ENCODE data around the gene CDHR3.

Gene CDHR3

DNA sequence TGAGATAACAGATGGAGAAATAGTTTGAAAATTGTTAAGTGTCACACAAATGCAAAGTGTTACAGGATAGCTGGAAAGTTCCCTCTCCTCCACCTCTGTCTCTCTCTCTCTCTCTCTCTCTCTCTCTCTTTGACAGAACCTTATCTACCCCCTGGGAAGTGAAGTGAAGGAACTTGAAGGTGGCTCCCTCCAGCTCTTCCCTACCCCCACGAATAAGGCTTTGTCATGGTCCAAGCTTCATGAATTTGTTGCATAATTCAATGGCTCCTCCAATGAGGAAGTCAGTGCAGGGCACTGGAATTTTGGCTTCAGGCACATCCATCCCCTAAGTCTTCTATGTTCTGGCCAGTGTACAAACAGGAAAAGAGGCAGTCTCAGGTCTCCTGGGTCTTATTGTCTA is 66.4 kb downstream of the CDHR3 start:
- DNase-seq (ENCODE audit: low spot score), result no peak

GRCh38 chr7:106029941-106030340 is 66.9 kb downstream of the CDHR3 start:
- DNase-seq (ENCODE audit: low spot score), result no peak

DNA sequence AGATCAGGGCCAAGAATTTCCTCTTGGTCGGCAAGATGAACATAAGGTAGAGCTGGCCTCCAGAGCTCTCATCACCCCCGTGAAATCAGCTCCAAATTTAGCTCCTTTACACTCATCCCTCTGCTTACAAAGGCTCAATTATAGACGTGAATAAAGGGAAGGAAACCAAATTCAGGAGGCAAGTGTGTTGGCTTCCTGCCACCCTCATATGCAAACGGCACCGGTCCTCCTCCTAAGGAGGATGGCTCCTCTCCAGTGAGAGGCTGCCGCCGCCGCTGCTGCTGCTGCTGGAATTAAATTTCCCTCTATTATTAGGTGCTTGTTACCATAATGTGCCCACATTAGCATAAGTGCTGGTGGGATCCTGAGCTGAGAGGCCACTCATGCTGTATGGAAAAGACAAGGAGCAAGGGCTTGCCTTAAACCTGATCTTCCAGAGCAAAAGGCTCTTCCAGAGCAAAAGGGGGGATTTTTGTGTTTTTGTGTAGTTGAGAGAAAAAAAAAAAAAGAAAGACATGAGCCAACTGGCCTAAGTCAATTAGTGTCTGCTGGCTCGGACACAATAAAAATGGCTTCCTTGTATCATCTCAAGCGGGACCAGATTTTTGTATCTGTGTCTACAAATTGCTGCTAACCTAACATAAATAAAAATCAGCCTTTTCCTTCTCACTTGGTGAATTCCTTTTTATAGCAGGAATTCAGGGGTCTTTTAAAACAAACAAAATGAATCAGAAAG is 68.4 kb downstream of the CDHR3 start:
- no peak for DNase-seq (ENCODE audit: low spot score)

- no peak for DNase-seq (ENCODE audit: low spot score)
These were observed 69.2 kb downstream of the CDHR3 start for GRCh38 chr7:106032295-106032694.

DNA sequence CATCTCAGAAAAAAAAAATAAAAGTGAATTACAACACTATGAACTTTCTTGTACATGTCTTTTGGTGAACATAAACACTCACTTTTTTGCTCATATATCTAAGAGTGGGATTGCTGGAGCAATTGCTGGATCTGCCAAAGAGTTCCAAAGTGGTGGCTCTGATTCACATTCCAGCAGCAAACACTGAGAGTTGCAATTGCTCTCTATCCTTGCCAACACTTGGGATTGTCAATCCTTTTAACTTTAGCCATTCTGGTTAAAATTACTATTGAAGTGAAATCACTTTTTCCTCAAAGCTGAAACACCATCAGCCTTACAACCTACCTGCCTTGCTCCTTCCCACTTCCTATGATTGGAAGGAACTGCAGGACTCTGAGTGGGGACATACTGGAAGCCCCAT is 70.7 kb downstream of the CDHR3 start:
- DNase-seq (ENCODE audit: low spot score), result no peak

GRCh38 chr7:106034383-106034782 is 71.3 kb downstream of the CDHR3 start:
- no peak for DNase-seq (ENCODE audit: low spot score)

GRCh38 chr7:106035568-106035967 is 72.5 kb downstream of the CDHR3 start:
- no peak for DNase-seq (ENCODE audit: low spot score)

- DNase-seq (ENCODE audit: low spot score), result no peak
These were observed 72.9 kb downstream of the CDHR3 start for GRCh38 chr7:106036004-106036403.

- no peak for DNase-seq (ENCODE audit: low spot score)
These were observed 74.6 kb downstream of the CDHR3 start for GRCh38 chr7:106037489-106038176.

GRCh38 chr7:106038289-106038688 is 75.2 kb downstream of the CDHR3 start:
- no peak for DNase-seq (ENCODE audit: low spot score)

- no peak for DNase-seq (ENCODE audit: low spot score)
These were observed 75.9 kb downstream of the CDHR3 start for GRCh38 chr7:106038916-106039315.

GRCh38 chr7:106039486-106040060 is 76.5 kb downstream of the CDHR3 start:
- DNase-seq (ENCODE audit: low spot score), result no peak

- DNase-seq (ENCODE audit: low spot score), result peak; percentile 77
These were observed 78.2 kb downstream of the CDHR3 start for GRCh38 chr7:106041140-106041717.

- no peak for DNase-seq (ENCODE audit: low spot score)
These were observed 79.1 kb downstream of the CDHR3 start for GRCh38 chr7:106042196-106042611.

DNA sequence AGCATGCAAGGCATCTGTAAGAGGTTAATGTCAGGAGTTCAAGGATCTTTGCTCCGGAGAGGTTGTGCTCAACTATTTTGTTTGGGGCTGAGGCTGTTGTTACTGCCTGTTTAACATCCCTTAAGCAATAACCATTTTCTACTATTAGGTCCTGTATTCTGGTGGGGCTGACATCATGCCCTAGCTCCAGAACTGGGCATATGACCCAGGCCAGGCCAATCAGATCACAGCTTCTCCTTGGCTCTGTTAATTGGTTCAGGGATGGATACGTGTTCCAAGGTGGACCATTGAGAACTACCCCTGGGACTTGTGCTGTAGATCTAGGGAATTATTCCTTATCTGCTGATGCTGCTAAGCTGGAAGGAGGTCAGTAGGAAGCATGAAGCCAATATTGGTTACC is 82.1 kb downstream of the CDHR3 start:
- no peak for DNase-seq (ENCODE audit: low spot score)

DNA sequence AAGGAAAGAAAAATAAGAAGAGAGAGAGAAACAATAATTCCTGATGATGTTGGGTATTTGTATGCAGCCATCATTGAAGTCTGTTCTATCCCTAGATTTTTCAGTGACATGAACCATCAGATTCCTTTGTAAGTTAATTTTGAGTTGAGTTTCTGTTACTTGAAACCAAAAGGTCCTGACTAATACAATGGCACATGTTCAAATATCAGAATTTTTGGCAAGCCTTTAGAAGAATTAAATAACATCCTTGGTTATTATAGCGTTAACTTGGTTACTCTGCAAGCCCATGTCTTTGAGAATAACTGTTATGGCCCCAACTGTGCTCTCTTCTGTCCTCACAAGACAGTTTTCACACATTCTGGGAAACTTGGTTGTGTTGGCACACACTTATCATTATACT is 82.5 kb downstream of the CDHR3 start:
- DNase-seq (ENCODE audit: low spot score), result no peak

DNA sequence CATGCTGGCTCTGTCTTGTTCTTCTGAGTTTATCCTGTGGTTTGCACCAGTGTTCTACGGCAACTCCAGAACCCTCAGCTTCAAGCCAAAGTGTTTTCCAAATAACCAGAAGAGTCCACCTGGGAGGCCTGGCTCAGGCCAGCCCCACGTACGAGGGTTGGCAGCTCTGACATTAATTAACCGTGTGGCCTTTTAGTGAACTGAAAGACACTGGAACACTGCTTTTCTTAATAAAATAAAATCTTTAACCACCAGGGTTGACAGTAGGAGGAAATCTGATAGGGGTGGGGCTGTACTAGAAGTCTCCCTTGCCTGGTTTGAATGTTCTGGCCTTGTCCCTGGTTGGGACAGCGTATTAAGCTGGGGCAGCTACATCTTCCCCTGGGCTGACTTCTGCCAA is 84.1 kb downstream of the CDHR3 start:
- DNase-seq (ENCODE audit: low spot score), result no peak

- no peak for DNase-seq (ENCODE audit: low spot score)
These were observed 85.0 kb downstream of the CDHR3 start for GRCh38 chr7:106047818-106048705.

DNA sequence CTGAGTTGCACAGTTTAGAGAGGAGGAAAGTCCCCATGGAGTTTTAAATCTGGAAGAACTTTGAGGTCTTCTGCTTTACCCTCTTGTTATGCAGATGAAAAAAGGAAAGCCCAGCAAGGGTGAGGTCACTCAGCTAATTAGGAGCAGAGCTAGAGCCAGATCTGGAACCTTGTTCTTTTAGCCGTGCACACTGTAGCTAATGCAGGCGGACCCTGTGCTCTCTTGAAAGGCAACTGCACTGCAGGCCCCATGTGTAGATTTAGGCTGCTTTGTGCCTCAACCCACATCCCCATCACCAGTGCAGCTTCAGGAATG is 85.6 kb downstream of the CDHR3 start:
- DNase-seq (ENCODE audit: low spot score), result no peak

DNA sequence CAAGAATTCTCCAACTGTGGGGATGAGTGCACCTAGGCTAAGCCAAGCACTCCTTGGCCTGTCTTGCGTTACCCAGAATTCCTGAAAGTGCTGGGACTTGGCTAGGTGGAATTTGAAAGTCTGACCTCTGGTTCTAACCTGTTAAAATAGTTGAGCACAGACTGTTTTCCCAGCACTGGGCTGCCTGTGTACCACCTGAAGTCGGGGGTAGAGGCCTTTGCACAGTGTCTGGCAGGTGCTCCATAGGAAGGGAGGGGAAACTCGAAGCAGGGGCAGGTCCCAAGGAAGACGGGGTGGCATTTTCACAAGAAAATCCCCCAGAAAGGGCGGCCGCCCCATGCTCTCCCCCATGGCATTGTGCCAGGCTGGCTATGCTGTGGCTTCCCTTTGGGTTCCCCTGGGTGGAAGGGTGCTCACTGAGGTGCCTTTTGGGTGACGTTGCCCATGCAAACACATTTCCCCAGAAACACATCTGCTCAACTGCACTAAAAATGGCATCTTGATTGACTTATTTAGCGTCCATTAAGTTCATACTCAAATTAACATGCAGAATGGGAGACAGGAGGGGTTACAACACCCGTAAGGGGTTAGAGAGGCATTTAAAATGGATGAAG is 86.2 kb downstream of the CDHR3 start:
- DNase-seq (ENCODE audit: low spot score), result peak; percentile 88

DNA sequence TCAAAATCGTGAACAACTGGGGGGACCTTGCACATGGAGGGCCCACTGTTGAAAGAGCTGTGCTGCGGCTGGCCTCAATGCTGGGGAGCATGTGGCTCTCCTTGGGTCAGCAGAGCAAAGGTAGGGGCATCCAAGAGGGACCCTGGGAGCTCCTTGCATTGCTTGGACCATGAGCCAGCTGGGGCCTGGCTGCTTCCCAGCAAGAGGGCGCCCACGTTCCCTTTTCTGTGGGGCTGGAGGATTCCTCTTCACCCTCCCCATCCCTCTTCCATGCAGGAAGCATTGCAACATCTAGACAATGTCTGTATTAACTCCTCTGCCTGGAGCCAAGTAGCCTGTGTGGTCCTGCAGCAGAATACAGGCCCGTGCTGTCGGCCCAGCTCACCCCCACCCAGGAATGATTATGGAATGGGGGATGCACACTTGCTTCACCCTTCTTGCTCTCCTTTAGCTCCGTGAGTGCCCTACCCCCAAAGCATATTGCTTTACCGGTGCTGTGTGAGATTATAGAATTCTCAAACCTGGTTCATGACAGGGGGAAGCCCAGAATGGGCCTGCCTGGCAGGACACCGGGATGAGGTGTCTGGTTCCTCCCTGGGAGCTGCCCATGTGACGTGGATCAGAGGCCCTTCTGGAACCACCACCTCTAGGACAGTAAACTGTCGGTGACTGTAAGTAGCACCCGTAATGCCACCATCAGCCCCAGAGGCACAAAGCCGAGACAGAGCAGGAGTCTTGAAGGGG is 87.1 kb downstream of the CDHR3 start:
- no peak for DNase-seq (ENCODE audit: low spot score)

All from NAMALWA (cell line).